Endothelial cell of umbilical vein (primary cell): ENCODE measurements around the gene WASF3. TPM values are rescaled to one million over a fixed set of nuclear protein-coding genes. Genes with fewer than 3 reads are reported as not detected.

ENCODE experiments used
- BruUV-seq: library from RNA; stranded (reverse); fragments of 400-500 nt; replicated peaks from 2 replicates; lab custom pipeline; 2021; lab: Mats Ljungman, UMichigan
- CTCF ChIA-PET: fragments of 300-600, 350-600 bp; sonication (Branson Sonifier 250); formaldehyde crosslinking; loops from one replicate; lab custom pipeline; 2021; ENCODE audit warnings: antibody characterized with exemption, inconsistent platforms; lab: Charles Lee
- POLR2A ChIA-PET: fragments of 300-600, 350-600 bp; sonication (Branson Sonifier 250); formaldehyde crosslinking; loops from one replicate; lab custom pipeline; 2021; ENCODE audit warnings: antibody characterized with exemption, inconsistent platforms; lab: Charles Lee
- DNase-seq: peaks from one replicate; pipeline ENCODE4 v3.0.0-alpha.2; 2011; ENCODE audit warnings: low read depth, low spot score
- FAIRE-seq: peaks from 2 replicates; lab custom pipeline; 2011; peaks lifted over from hg19 to GRCh38; lab: Jason Lieb, UNC
- H2AFZ ChIP-seq: 2 replicates; pipeline ENCODE4 v1.6.0; 2012; ENCODE audit warnings: low read depth, low read length, control low read depth, inconsistent platforms
- H3K27ac ChIP-seq: 2 replicates; pipeline ENCODE4 v1.5.1; 2011; ENCODE audit warnings: low read depth, mild to moderate bottlenecking, control low read depth, low read length, moderate library complexity; ENCODE audit not compliant: insufficient read depth
- H3K27me3 ChIP-seq, 2 experiments: 2 replicates each; pipeline versions ENCODE4 v1.6.0 to v1.6.1; 2011; ENCODE audit warnings: low read length in 2 of 2, mixed read lengths in 1 of 2; ENCODE audit not compliant: control insufficient read depth in 2 of 2, insufficient read depth in 2 of 2
- H3K36me3 ChIP-seq, 2 experiments: 2 replicates in 1 of 2; 3 replicates in 1 of 2; pipeline ENCODE4 v1.5.1; 2011; ENCODE audit warnings: low read length in 2 of 2, mild to moderate bottlenecking in 1 of 2, moderate library complexity in 1 of 2; ENCODE audit not compliant: control insufficient read depth in 2 of 2, insufficient read depth in 2 of 2; ENCODE audit errors: extremely low read depth in 1 of 2
- H3K4me1 ChIP-seq: 3 replicates; pipeline ENCODE4 v1.5.1; 2011; ENCODE audit warnings: mild to moderate bottlenecking, low read length; ENCODE audit not compliant: control insufficient read depth, insufficient read depth; ENCODE audit errors: extremely low read depth
- H3K4me2 ChIP-seq: 2 replicates; pipeline ENCODE4 v1.6.1; 2011; ENCODE audit warnings: low read length, control low read depth, mixed read lengths; ENCODE audit not compliant: insufficient read depth
- H3K4me3 ChIP-seq, 3 experiments: fragments of 200-600 bp in 1 of 3; sonication (generic), shearing (Covaris generic) in 1 of 3; replicated peaks in 1 of 3; 2 replicates each; pipeline ENCODE4 v1.5.1; 2011 to 2016; ENCODE audit warnings: control low read depth in 3 of 3, low read length in 3 of 3, mild to moderate bottlenecking in 2 of 3, inconsistent platforms in 1 of 3, low read depth in 1 of 3, moderate library complexity in 1 of 3; ENCODE audit not compliant: insufficient read depth in 1 of 3
- H3K79me2 ChIP-seq: 2 replicates; pipeline ENCODE4 v1.6.0; 2012; ENCODE audit warnings: low read length, inconsistent platforms; ENCODE audit not compliant: control insufficient read depth, insufficient read depth
- H3K9ac ChIP-seq: replicated peaks from 2 replicates; pipeline ENCODE3; 2011; ENCODE audit warnings: low read length, control low read depth; ENCODE audit not compliant: insufficient read depth; ENCODE audit errors: extremely low read depth
- H3K9me1 ChIP-seq: replicated peaks from 3 replicates; pipeline ENCODE4 v1.6.0; 2011; ENCODE audit warnings: mild to moderate bottlenecking, low read length; ENCODE audit not compliant: control insufficient read depth, insufficient read depth; ENCODE audit errors: extremely low read depth
- H3K9me3 ChIP-seq: replicated peaks from 2 replicates; pipeline ENCODE4 v1.5.1; 2012; ENCODE audit warnings: low read length, inconsistent platforms; ENCODE audit not compliant: control insufficient read depth, insufficient read depth
- H4K20me1 ChIP-seq: replicated peaks from 2 replicates; pipeline ENCODE3; 2011; ENCODE audit warnings: mild to moderate bottlenecking, low read length; ENCODE audit not compliant: control insufficient read depth, insufficient read depth; ENCODE audit errors: extremely low read depth
- EZH2 ChIP-seq: IDR thresholded peaks from 2 replicates; pipeline ENCODE4 v1.6.1; 2012; ENCODE audit warnings: borderline replicate concordance, low read depth, mild to moderate bottlenecking, moderate library complexity, low read length, inconsistent platforms; ENCODE audit not compliant: severe bottlenecking
- FOS ChIP-seq: IDR thresholded peaks from 2 replicates; pipeline ENCODE4 v1.6.1; 2011; ENCODE audit warnings: mild to moderate bottlenecking, low read length, moderate library complexity, borderline replicate concordance; ENCODE audit not compliant: insufficient read depth
- GATA2 ChIP-seq: IDR thresholded peaks from 2 replicates; pipeline ENCODE4 v1.7.0; 2011; ENCODE audit warnings: low read depth, mild to moderate bottlenecking, moderate library complexity, mixed read lengths, low read length; ENCODE audit not compliant: insufficient read length, insufficient read depth
- JUN ChIP-seq: IDR thresholded peaks from 2 replicates; pipeline ENCODE4 v1.6.1; 2011; ENCODE audit warnings: borderline replicate concordance, low read depth; ENCODE audit not compliant: insufficient read length, insufficient read depth
- MYC ChIP-seq: IDR thresholded peaks from one replicate; pipeline ENCODE4 v1.6.1; 2011; ENCODE audit warnings: mild to moderate bottlenecking, low read depth, low read length
- POLR2A ChIP-seq: IDR thresholded peaks from 2 replicates; pipeline ENCODE4 v1.6.1; 2012; ENCODE audit warnings: low read depth, mild to moderate bottlenecking, control low read depth, low read length
- POLR2AphosphoS5 ChIP-seq: IDR thresholded peaks from 2 replicates; pipeline ENCODE4 v1.6.1; 2012; ENCODE audit warnings: low read depth, mild to moderate bottlenecking, control low read depth, low read length, moderate library complexity; ENCODE audit not compliant: insufficient read depth
- dilution Hi-C: fragments of 300-500 bp; cut with MboI; formaldehyde crosslinking; loops from one replicate; pipeline ENCODE4 v1.15.0; 2019; ENCODE audit warnings: low sequenced_read_pairs; ENCODE audit not compliant: extremely low pct_ligation_motif_present
- intact Hi-C: fragments of 100-400 bp; cut with micrococcal nuclease; formaldehyde crosslinking; loops from one replicate; pipeline ENCODE4 v1.10.0; 2022
- polyA plus RNA-seq, 4 experiments: library from polyadenylated mRNA; depleted of rRNA in 3 of 4; stranded (reverse) in 3 of 4; unstranded in 1 of 4; fragments of >200 nt; gene quantifications; 2 replicates each; pipeline versions ENCODE4 v1.2.1 to v1.2.3, GENCODE V29; 2011 to 2012; ENCODE audit warnings: missing spikeins in 1 of 4
- total RNA-seq: library from RNA; stranded (reverse); gene quantifications from 2 replicates; pipeline ENCODE4 v1.2.3, GENCODE V29; 2021
- TF ChIP-seq, protein P1 (sequence below): IDR thresholded peaks from 2 replicates; pipeline ENCODE4 v1.6.1; 2011; ENCODE audit not compliant: insufficient read depth, insufficient read length
- TF ChIP-seq, protein P2 (sequence below), 2 donors: IDR thresholded peaks; 1 replicate in 1 of 2; 2 replicates in 1 of 2; pipeline ENCODE4 v1.5.1; 2011; ENCODE audit warnings: low read length in 2 of 2, mild to moderate bottlenecking in 2 of 2, moderate library complexity in 2 of 2, control low read depth in 1 of 2, inconsistent platforms in 1 of 2, low read depth in 1 of 2; ENCODE audit not compliant: insufficient read depth in 1 of 2; ENCODE audit errors: extremely low read depth in 1 of 2

The WASF3 gene
- total and polyA plus RNA-seq, 2 donors (not counting 3 experiments of a cell fraction or from before 2014, with no cell fraction given): 18.5 to 32.4 TPM

DNA sequence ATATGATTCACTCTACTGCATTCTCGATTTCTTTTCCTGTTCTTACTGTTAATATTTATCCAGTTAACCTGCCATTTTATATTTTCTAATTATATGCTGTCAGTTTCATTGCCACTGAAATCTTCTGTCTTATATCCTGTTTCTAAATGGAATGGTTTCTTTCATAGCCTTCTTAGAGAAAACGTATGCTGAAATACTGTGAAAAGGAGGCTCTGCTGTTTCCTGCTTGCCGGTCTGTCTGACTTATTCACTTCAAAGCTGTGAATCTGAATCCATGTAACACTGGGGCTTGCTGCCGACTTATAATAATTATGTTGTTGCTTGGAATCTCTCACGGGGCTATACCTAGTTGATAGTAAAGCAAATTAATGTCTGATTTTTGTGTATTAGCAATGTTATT lies 123.1 kb downstream of the WASF3 start:
- H4K20me1 ChIP-seq: no peaks in the 10 kb centered on the region
- FAIRE-seq (no peak), DNase-seq (no peak)
- H3K27me3 ChIP-seq: no peaks in the 10 kb centered on the region
- POLR2A ChIA-PET: no interaction called here
- dilution Hi-C loops: loop anchor here (25.0 kb wide), 1 partner anchor 193 kb away; no protein-coding TSS in a partner anchor
- intact Hi-C loops: no loop called here
- TF ChIP-seq, protein P1, sequence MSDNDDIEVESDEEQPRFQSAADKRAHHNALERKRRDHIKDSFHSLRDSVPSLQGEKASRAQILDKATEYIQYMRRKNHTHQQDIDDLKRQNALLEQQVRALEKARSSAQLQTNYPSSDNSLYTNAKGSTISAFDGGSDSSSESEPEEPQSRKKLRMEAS: no peak
- TF ChIP-seq JUN (no peak), POLR2A (no peak), MYC (no peak)
- no peak overlapping the region for H3K9ac ChIP-seq
- peaks cover 5% of the 10 kb centered on the region for H3K4me1 ChIP-seq
- no TSS peak for BruUV-seq
- H3K9me3 ChIP-seq: no peaks in the 10 kb centered on the region
- no peaks in the 10 kb centered on the region for H3K79me2 ChIP-seq
- CTCF ChIA-PET: no interaction called here
- H3K9me1 ChIP-seq: no peaks in the 10 kb centered on the region
- H2AFZ ChIP-seq: no peak overlapping the region
- H3K4me2 ChIP-seq: no peak overlapping the region
- peaks cover 12 to 41% of the 10 kb centered on the region in 2 experiments for H3K36me3 ChIP-seq
- no peak overlapping the region for H3K4me3 ChIP-seq
- H3K27ac ChIP-seq: no peak overlapping the region

DNA sequence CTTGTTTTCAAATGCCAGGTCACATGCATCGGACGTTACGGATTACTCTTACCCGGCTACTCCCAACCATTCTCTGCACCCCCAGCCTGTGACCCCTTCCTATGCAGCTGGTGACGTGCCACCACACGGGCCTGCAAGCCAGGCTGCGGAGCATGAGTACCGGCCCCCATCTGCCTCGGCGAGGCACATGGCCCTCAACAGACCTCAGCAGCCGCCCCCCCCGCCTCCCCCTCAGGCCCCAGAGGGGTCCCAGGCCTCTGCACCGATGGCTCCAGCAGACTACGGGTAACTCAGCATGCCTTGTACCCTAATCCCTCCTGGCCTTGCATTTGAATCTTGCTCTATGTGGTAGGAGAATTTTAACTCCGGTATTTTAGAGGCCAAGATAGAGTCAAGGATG lies 123.6 kb downstream of the WASF3 start:
- FAIRE-seq: no peak
- no peak overlapping the region for H3K4me2 ChIP-seq

More for the DNA sequence above, 123.6 kb downstream of the WASF3 start:
- Histone ChIP-seq H3K9ac (no peak overlapping the region), H3K9me3 (no peaks in the 10 kb centered on the region), H3K27ac (no peak overlapping the region), H4K20me1 (no peaks in the 10 kb centered on the region), H3K27me3 (no peaks in the 10 kb centered on the region), H3K4me3 (no peak overlapping the region), H3K36me3 (peaks cover 12 to 43% of the 10 kb centered on the region in 2 experiments), H2AFZ (no peak overlapping the region), H3K9me1 (no peaks in the 10 kb centered on the region), H3K79me2 (no peaks in the 10 kb centered on the region), H3K4me1 (peaks cover 5% of the 10 kb centered on the region)
- BruUV-seq: no TSS peak
- no peak for DNase-seq
- no peak for TF ChIP-seq GATA2
- TF ChIP-seq EZH2: no peak
- TF ChIP-seq POLR2A: no peak
- no peak for TF ChIP-seq JUN
- no peak for TF ChIP-seq FOS
- TF ChIP-seq, protein P2, sequence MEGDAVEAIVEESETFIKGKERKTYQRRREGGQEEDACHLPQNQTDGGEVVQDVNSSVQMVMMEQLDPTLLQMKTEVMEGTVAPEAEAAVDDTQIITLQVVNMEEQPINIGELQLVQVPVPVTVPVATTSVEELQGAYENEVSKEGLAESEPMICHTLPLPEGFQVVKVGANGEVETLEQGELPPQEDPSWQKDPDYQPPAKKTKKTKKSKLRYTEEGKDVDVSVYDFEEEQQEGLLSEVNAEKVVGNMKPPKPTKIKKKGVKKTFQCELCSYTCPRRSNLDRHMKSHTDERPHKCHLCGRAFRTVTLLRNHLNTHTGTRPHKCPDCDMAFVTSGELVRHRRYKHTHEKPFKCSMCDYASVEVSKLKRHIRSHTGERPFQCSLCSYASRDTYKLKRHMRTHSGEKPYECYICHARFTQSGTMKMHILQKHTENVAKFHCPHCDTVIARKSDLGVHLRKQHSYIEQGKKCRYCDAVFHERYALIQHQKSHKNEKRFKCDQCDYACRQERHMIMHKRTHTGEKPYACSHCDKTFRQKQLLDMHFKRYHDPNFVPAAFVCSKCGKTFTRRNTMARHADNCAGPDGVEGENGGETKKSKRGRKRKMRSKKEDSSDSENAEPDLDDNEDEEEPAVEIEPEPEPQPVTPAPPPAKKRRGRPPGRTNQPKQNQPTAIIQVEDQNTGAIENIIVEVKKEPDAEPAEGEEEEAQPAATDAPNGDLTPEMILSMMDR (IDR thresholded peaks at IDR 0.05; ENCODE audit: extremely low read depth in 1 of 2, insufficient read depth in 1 of 2, low read depth in 1 of 2, low read length in 2 of 2): no peak
- TF ChIP-seq MYC: no peak
- no peak for TF ChIP-seq POLR2AphosphoS5
- TF ChIP-seq, protein P1: no peak
- ChIA-PET CTCF (interaction anchor here (1.1 to 1.6 kb wide), 2 partner anchors 12 to 17 kb away, joined by 3 to 7 read pairs; no protein-coding TSS in a partner anchor), POLR2A (no interaction called here)
- dilution Hi-C loops (loop anchor here (25.0 kb wide), 1 partner anchor 194 kb away; no protein-coding TSS in a partner anchor), intact Hi-C loops (no loop called here)
